T47D (cell line): ENCODE results near the gene ABL2.
"Not testable (repeated sequence)": the region's sequence is repeated elsewhere in the genome, so short reads cannot be mapped to it uniquely, and the experiment has no call there.

Experiments used
- DNase-seq, 2 experiments: peaks; one replicate each; pipeline versions ENCODE4 v3.0.0 to v3.0.0-alpha.2; 2011 to 2012; ENCODE audit warnings: low read depth in 1 of 2, low spot score in 1 of 2
- JUND ChIP-seq: IDR thresholded peaks from 2 replicates; pipeline ENCODE4 v1.6.1; 2012; ENCODE audit warnings: low read depth
- in situ Hi-C: cut with HindIII; loops from 2 replicates; pipeline ENCODE4 v1.10.0; 2016; ENCODE audit warnings: low sequenced_read_pairs, low pct_unique_long_range_greater_than_20kb

The ABL2 gene

DNA sequence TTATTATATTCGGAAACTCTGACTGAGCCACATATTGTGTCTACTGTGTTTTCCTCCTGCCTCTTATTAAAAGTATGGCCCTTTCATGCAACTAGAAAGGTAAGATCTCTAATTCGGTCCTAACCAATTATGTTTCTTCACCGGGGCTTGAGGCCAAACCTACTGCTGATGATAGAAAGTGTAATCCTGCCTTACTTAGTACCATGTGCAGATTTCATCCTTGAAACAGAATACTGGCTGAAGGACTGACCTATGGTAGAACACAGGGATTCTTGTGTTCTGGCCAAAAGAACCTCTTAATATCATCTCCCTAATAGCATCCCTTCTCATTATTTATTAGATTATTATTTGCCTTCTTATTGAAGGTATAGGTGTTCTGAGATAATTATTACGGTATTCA is 75.0 kb downstream of the ABL2 start:
- in situ Hi-C loops: no loop called here
- no peak for DNase-seq
- no peak for TF ChIP-seq JUND

DNA sequence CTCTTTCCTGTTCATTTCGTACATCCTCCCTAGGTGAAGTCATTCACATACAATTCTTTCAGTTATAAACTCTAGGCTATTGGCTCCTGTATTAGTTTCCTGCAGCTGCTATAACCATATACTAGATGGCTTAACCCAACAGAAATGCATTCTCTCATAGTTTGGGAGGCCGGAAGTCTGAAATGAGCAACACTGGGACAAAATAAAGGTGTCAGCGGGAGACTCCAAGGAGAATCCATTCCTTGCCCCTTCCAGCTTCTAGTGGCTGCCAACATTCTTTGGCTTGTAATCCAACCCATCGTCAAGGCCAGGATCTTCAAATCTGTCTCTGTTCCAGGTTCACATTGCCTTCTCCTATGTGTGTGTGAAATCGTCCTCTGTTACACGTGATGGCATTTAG is 76.3 kb downstream of the ABL2 start:
- in situ Hi-C loops: no loop called here
- no peak for TF ChIP-seq JUND
- no peak for DNase-seq

DNA sequence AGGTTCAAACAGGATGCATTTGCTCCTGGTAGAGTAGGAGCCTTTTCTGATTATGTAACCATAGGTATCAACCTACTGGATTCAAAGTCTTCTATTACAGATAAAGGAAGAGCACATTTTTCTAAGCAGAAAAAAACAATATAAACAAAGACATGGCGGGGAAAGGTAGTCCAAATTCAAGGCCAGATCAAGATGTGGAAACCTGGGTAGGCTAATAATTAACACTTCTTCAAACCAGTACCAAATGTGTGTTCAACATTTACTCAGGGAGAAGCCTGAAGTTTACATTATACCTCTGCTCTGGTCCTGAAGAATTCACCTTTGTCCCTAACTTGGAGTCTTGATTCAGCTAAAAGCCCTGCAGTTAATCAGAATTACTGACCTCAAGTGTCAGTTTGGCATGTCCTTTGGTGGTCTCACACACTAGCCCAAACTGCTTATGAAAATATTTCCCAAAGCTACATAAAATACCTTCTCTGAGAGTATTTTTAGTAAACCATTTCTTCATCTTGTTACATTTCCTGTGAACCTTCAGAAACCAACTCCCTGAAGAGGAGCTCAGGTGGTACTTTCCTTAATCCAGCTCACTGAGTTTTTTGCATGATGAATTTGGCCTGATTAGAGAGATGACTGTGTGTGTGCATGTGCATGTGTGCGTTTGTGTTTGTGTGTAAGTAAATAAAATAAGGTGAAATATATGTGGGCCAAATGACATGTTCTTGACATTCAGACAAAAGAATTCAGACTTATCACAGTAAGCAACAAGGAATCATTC is 77.4 kb downstream of the ABL2 start:
- in situ Hi-C loops: no loop called here
- DNase-seq: no peak
- no peak for TF ChIP-seq JUND

DNA sequence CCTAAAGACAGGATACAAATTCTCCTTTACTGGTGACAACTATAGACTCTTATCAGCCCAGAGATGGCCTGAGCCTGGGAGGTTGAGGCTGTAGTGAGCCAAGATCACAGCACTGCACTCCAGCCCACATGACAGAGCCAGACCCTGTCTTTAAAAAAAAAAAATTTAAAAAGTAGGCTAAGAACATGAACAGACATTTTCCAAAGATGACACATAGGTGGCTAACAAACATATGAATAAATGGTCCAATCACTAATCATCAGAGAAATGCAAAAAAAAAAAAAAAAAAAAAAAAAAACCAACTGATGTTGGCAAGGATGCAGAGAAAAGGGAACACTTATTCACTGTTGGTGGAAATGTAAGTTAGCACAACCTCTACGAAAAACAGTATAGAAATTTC is 82.6 kb downstream of the ABL2 start:
- in situ Hi-C loops: no loop called here
- no peak for DNase-seq
- no peak for TF ChIP-seq JUND

DNA sequence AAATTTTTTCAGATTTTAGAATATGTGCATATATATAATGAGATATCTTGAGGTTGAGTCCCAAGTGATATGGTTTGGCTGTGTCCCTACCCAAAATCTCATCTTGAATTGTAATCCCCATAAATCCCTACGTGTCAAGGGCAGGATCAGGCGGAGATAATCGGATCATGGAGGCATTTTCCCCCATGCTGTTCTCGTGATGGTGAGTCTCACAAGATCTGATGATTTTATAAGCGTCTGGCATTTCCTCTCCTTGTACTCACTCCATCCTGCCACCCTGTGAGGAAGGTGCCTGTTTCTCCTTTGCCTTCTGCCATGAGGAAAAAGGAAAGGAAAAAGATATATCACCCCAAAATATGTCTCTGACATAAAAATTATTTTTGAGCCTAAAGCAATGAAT is 83.0 kb downstream of the ABL2 start:
- TF ChIP-seq JUND: no peak
- in situ Hi-C loops: no loop called here
- DNase-seq: no peak

DNA sequence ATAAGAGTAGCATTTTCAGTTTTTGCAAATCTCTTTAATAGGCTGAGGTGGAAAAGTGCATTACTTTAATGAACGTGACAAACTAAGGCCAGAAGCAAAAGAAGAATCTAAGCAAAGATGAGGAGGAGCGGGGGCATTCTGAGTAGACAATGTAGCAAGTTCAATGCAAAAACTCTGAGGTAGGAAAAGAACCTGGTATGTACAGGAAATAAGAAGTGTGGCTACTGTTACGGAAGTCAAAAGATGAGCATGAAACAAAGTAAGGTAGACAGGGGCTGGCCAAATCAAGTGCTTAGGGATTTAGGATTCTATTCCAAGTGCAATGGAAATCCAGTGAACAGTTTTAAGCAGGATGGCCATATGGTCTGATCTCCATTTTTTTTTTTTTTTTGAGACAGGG is 84.0 kb downstream of the ABL2 start:
- in situ Hi-C loops: no loop called here
- no peak for TF ChIP-seq JUND
- no peak for DNase-seq

DNA sequence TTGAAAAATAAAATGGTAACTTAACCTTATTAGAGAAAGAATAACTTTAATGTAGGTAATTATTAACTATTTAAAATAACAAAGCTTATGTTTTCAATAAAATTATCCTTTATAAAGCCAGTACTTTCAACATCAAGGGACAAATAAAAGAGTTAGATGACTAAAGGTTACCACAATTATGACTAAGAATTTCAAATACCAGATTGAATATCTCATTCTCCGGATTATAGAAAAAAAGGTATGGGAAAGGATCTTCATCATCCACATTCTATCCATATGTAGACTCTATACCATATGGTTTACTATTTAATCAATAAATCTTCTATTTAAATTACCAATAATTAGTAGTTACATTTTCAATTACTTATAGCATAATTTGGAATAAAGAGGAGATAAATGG is 84.9 kb downstream of the ABL2 start:
- no peak for TF ChIP-seq JUND
- in situ Hi-C loops: no loop called here

DNA sequence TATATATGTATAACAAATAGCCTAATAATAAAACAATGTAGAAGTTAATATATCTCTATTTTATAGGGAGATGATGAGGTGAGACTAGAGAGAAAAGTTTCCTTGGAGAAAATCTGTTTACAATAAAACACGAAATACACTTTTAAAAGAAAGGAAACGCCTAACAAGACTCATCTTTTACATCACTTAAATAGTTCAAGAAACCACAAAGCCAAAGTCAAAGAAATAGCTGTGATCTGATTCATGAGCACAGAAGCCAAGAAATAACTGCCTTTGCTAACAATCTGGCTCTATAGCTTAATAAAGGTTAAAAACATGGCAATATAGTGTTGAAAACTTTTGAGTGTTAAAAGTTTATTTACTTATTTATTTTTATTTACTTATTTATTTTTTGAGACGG is 86.2 kb downstream of the ABL2 start:
- peak in 1 of 2 experiments; percentile 38 for DNase-seq
- no peak for TF ChIP-seq JUND
- in situ Hi-C loops: no loop called here

More for the DNA sequence above, 84.9 kb downstream of the ABL2 start:
- no peak for DNase-seq

DNA sequence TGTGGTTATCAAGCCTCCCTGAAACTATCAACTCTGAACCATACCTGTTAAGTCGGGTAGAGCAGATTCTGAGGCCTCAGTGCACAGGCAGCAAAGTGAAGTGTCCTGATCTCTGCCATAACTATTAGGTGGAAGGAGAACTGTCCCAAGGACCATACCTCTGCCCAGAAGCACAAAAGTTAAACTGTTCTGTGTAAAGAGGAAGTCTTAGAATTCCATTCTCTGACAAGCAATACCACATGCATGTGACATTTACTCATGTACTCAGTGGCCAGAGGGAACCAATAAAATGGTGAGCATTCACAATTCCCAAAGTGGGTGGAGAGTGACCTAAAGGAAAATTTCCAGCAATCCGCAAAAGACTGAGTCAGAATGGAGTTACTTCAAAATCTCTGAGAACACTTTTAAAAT is 86.6 kb downstream of the ABL2 start:
- TF ChIP-seq JUND: no peak
- in situ Hi-C loops: no loop called here
- peak in 1 of 2 experiments; percentile 55 for DNase-seq

DNA sequence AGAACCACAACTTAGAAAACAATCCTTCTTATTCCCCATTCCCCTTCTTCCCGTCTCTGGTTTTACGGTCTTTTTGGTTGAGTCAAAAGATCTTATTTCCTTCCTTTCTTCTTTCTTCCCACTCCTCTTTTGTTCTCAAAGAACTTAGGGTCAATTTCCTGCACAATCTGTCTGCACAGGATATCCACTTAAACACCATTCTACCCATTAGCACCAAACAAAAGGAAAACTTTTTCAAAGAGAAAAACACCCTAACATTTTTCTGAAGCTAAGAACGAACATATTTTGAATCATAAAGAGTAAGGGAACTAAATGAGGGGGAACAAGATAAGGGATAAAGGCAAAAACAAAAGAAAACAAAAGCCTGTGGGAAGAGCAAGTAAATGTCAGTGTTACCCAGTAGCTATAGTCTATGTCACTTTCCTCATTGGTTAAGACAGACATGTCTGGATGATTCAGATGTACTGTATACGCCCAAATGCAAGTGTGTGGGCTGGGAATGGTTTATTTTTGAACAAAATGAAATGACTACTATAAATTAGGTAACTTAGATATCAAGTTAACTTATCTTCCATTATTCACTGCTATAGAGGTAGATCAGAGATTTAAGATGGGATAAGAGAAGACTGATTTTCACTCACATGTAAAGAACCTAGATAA is 87.8 kb downstream of the ABL2 start:
- no peak for DNase-seq

DNA sequence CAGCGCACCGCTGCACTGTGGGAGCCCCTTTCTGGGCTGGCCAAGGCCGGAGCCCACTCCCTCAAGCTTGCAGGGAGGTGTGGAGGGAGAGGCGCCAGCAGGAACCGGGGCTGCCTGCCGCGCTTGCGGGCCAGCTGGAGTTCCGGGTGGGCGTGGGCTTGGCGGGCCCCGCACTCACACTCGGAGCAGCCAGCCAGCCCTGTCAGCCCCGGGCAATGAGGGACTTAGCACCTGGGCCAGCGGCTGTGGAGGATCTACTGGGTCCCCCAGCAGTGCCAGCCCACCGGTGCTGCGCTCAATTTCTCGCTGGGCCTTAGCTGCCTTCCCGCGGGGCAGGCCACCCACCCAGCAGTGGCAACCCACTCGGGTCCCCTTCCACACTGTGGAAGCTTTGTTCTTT is 90.7 kb downstream of the ABL2 start:
- DNase-seq, in situ Hi-C loops: not testable (repeated sequence)

More for the DNA sequence above, 87.8 kb downstream of the ABL2 start:
- TF ChIP-seq JUND: no peak
- in situ Hi-C loops: no loop called here

DNA sequence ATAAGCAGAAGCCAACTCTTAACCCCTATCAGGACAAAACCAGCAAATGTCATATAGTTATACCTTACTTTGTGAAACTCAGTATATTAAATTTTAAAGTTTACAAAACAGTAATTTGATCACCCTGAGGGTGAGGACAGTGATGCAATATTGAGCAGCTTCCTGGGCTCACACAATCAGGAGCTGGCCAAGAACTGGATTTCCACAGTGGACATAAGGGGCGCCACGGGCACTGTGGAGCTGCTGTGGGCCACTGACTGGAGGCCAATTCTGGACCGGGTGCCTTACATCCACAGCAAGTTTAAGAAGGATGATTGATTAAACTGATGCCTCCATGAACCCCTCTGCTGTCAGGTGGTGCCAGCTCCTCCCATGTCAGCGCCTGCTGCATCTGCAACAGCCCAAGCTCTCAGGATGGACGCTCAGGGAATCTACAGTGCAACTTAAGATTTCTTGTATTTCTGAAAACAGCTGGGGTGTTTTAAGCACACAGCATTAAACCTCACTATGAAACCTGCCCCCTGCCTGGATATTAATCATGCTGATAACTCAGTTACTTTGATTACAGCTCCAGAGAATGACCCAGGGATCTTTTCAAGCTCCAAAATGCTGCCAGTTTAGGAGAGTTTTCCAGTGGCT is 91.7 kb downstream of the ABL2 start:
- in situ Hi-C loops: no loop called here
- no peak for TF ChIP-seq JUND
- DNase-seq: no peak

DNA sequence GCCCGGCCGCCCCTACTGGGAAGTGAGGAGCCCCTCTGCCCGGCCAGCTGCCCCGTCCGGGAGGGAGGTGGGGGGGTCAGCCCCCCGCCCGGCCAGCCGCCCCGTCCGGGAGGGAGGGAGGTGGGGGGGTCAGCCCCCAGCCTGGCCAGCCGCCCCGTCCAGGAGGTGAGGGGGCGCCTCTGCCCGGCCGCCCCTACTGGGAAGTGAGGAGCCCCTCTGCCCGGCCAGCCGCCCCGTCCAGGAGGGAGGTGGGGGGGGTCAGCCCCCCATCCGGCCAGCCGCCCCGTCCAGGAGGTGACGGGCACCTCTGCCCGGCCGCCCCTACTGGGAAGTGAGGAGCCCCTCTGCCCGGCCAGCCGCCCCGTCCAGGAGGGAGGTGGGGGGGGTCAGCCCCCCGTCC is 93.8 kb downstream of the ABL2 start:
- DNase-seq, in situ Hi-C loops: not testable (repeated sequence)

DNA sequence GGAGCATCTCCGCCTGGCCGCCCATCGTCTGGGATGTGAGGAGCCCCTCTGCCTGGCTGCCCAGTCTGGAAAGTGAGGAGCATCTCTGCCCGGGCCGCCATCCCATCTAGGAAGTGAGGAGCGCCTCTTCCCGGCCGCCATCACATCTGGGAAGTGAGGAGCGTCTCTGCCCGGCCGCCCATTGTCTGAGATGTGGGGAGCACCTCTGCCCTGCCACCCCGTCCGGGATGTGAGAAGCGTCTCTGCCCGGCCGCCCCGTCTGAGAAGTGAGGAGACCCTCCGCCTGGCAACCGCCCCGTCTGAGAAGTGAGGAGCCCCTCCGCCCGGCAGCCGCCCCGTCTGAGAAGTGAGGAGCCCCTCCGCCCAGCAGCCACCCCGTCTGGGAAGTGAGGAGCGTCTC is 94.3 kb downstream of the ABL2 start:
- DNase-seq, in situ Hi-C loops: not testable (repeated sequence)
